CD4-positive, alpha-beta T cell treated with Interleukin-15 for 4 hours (primary cell): ENCODE results near the gene ZNF77.
A peak's percentile ranks its signal among the peaks of the same experiment; 100 is the strongest.
"Not testable (repeated sequence)": the region's sequence is repeated elsewhere in the genome, so short reads cannot be mapped to it uniquely, and the experiment has no call there.

Experiments
- DNase-seq: peaks from one replicate; pipeline ENCODE4 v3.0.0-alpha.2; 2020; ENCODE audit warnings: low spot score

Gene ZNF77

GRCh38 chr19:2970201-2970835, 25.5 kb upstream of the ZNF77 start:
- no peak for DNase-seq

- no peak for DNase-seq
Observed at GRCh38 chr19:2969104-2969504, 24.3 kb upstream of the ZNF77 start.

GRCh38 chr19:2967972-2968371, 23.2 kb upstream of the ZNF77 start:
- no peak for DNase-seq

- DNase-seq = no peak
Observed at GRCh38 chr19:2964874-2965273, 20.1 kb upstream of the ZNF77 start.

GRCh38 chr19:2963631-2964030, 18.9 kb upstream of the ZNF77 start:
- not testable (repeated sequence) for DNase-seq

GRCh38 chr19:2963122-2963521, 18.4 kb upstream of the ZNF77 start:
- DNase-seq = no peak

- DNase-seq = peak; percentile 80
Observed at GRCh38 chr19:2962018-2962670, 17.4 kb upstream of the ZNF77 start.

- no peak for DNase-seq
Observed at GRCh38 chr19:2960120-2960519, 15.3 kb upstream of the ZNF77 start.

GRCh38 chr19:2957160-2957559, 12.4 kb upstream of the ZNF77 start:
- no peak for DNase-seq

- DNase-seq = no peak
Observed at GRCh38 chr19:2952953-2953481, 8.2 kb upstream of the ZNF77 start.

GRCh38 chr19:2950286-2951124, 5.7 kb upstream of the ZNF77 start:
- peak; percentile 100 for DNase-seq

GRCh38 chr19:2949939-2950285, 5.1 kb upstream of the ZNF77 start:
- DNase-seq = peak; percentile 4

- DNase-seq = no peak
Observed at GRCh38 chr19:2945575-2946184, 909 bp upstream of the ZNF77 start.

- DNase-seq = no peak
Observed at GRCh38 chr19:2944403-2944774, 382 bp downstream of the ZNF77 start.

GRCh38 chr19:2942928-2943640, 1.7 kb downstream of the ZNF77 start:
- DNase-seq = no peak

GRCh38 chr19:2935863-2936262, 8.9 kb downstream of the ZNF77 start:
- not testable (repeated sequence) for DNase-seq

GRCh38 chr19:2933490-2933910, 11.3 kb downstream of the ZNF77 start:
- no peak for DNase-seq

- no peak for DNase-seq
Observed at GRCh38 chr19:2927032-2927430, 17.7 kb downstream of the ZNF77 start.

- no peak for DNase-seq
Observed at GRCh38 chr19:2926341-2927031, 18.3 kb downstream of the ZNF77 start.

- no peak for DNase-seq
Observed at GRCh38 chr19:2923510-2923909, 21.3 kb downstream of the ZNF77 start.

- no peak for DNase-seq
Observed at GRCh38 chr19:2922987-2923386, 21.8 kb downstream of the ZNF77 start.
